WERI-Rb-1 (cell line): ENCODE data around the gene NRAP.

ENCODE experiments used
- DNase-seq: peaks from one replicate; pipeline ENCODE4 v3.0.0-alpha.2; 2020
- H3K27ac ChIP-seq: fragments of 250-450 bp; sonication (Bioruptor Pico); 2 replicates; pipeline ENCODE4 v1.5.1; 2020; ENCODE audit warnings: mild to moderate bottlenecking, moderate library complexity
- H3K27me3 ChIP-seq: fragments of 250-450 bp; sonication (Bioruptor Pico); 2 replicates; pipeline ENCODE4 v1.5.1; 2021; ENCODE audit warnings: mild to moderate bottlenecking, low read depth, moderate library complexity; ENCODE audit not compliant: insufficient read depth, severe bottlenecking
- H3K36me3 ChIP-seq: fragments of 250-450 bp; sonication (Bioruptor Pico); 2 replicates; pipeline ENCODE4 v1.5.1; 2020; ENCODE audit warnings: mild to moderate bottlenecking, moderate library complexity
- H3K4me3 ChIP-seq: 2 replicates; pipeline ENCODE4 v1.5.1; 2011; ENCODE audit warnings: low read depth, mild to moderate bottlenecking, control low read depth, low read length
- H3K9me3 ChIP-seq: fragments of 250-450 bp; sonication (Bioruptor Pico); 2 replicates; pipeline ENCODE4 v1.5.1; 2021; ENCODE audit warnings: mild to moderate bottlenecking, moderate library complexity; ENCODE audit not compliant: severe bottlenecking
- TF ChIP-seq, protein P1 (sequence below): IDR thresholded peaks from 2 replicates; pipeline ENCODE4 v1.5.1; 2011; ENCODE audit warnings: low read depth, mild to moderate bottlenecking, control low read depth, inconsistent platforms, low read length

The NRAP gene

DNA sequence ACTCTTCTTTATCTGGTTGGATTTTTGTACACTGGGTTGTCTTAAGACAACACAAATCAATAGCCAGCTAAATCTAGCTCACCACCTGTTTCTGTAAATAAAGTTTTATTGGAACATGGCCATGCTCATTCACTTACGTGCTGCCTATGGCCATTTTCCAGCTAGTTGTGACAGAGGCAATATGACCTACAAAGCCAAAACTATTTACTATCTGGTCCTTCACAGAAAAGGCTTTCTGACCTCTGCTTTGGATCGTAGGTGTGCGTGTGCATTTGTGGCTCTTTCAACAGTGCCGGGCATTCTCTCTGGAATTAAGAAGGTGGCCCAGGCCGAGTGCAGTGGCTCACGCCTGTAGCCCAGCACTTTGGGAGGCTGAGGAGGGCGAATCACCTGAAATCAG, 45.5 kb downstream of the NRAP start:
- TF ChIP-seq, protein P1, sequence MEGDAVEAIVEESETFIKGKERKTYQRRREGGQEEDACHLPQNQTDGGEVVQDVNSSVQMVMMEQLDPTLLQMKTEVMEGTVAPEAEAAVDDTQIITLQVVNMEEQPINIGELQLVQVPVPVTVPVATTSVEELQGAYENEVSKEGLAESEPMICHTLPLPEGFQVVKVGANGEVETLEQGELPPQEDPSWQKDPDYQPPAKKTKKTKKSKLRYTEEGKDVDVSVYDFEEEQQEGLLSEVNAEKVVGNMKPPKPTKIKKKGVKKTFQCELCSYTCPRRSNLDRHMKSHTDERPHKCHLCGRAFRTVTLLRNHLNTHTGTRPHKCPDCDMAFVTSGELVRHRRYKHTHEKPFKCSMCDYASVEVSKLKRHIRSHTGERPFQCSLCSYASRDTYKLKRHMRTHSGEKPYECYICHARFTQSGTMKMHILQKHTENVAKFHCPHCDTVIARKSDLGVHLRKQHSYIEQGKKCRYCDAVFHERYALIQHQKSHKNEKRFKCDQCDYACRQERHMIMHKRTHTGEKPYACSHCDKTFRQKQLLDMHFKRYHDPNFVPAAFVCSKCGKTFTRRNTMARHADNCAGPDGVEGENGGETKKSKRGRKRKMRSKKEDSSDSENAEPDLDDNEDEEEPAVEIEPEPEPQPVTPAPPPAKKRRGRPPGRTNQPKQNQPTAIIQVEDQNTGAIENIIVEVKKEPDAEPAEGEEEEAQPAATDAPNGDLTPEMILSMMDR = no peak
- no peaks in the 10 kb centered on the region for H3K36me3 ChIP-seq
- H3K4me3 ChIP-seq = no peak overlapping the region
- no peaks in the 10 kb centered on the region for H3K9me3 ChIP-seq
- no peak for DNase-seq
- no peak overlapping the region for H3K27ac ChIP-seq
- no peaks in the 10 kb centered on the region for H3K27me3 ChIP-seq

DNA sequence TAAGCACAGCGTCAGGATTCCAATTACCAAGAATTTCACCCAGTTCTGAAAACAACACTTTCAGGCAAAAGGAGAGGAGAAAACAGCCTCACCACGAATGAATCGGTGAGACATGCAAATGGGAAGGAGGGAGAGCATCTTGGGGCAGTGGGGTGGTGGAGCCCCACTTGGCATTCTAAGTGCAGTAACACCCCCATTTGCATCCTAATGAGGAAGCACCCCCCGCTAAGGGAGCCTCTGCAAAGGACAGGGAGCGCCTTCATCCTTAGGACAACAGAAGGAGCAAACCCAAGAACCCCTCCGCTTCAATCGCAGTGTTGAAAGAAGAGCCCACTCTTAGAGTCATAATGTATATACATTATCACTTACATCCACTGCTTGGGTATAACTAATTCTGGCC, 46.8 kb downstream of the NRAP start:
- Histone ChIP-seq H3K36me3 (no peaks in the 10 kb centered on the region), H3K27me3 (no peaks in the 10 kb centered on the region), H3K9me3 (no peaks in the 10 kb centered on the region), H3K4me3 (no peak overlapping the region), H3K27ac (no peak overlapping the region)
- DNase-seq = no peak
- TF ChIP-seq, protein P1 = no peak

DNA sequence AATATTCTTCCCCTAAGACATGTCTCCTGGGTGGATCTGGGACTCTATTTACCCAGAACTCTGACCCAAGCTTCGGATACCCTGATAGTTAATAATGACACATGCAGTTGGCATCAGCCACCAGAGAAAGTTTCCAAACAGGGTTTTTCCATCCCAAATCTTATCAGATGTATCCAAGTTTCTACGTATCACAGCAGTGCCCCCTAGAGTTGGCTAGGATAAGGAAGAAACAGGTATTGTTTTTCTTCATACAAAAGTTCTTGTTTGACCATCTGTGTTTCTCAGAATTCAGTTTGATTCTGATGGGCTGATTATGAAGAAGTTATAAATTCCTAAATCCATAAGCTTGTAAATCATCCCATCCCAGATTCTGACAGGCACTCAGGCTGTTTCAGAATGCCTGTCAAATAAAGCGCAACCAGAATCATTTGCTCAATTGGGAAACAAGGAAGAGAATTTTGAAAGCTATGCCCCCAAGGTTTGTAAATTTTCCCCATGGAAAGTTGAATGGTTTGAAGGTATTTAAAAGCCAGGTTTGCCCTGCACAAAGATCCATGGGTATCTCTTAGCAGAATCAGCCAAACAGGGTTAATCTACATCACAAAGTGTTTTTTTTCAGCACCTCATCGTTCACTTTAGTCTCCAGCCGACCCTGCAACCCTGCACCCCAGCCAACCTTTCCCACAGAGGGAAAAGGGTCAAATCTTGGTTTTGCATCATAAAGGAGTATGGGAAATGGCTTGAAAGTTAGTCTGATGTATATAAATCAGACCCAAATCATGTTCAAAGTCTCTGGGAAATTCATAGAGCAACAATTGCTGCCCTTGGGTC, 47.4 kb downstream of the NRAP start:
- no peaks in the 10 kb centered on the region for H3K27me3 ChIP-seq

DNA sequence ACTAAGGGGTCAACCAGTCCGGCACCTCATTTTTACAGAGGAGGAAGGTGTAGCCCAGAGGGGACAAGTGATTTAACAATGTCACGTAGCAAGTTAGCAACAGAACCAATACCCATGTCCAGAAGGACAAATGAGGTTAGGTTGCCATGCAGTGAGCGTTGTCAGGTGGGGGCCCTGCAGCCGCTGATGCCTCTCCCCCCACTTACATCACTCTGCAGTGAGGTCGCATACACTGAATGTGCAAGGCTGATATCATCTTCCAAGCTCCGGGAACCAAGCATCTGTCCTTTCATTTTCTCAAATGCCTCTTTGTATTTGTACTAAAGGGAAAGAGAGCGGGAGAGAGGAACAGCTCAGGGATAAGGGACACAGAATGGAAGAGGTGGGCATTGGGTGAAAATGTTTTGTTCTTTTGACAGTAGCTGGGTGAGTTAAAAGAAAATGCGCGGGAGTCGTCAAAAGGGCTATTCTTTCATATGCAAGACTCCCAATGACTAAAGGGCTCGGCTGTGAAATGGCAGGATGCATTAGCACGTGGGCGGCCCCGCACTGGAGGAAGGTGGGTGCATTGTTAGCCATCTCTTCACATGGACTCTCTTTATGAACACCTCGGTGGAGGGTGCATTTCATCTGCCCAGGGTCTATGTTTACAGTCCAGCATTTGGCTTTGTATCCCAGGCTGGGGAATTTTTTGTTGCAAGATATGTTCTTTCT, 49.7 kb downstream of the NRAP start:
- Histone ChIP-seq H3K27me3 (no peaks in the 10 kb centered on the region), H3K27ac (no peak overlapping the region), H3K36me3 (no peaks in the 10 kb centered on the region), H3K9me3 (no peaks in the 10 kb centered on the region), H3K4me3 (no peak overlapping the region)
- TF ChIP-seq, protein P1 = no peak
- DNase-seq = no peak

More for the DNA sequence above, 47.4 kb downstream of the NRAP start:
- Histone ChIP-seq H3K4me3 (no peak overlapping the region), H3K9me3 (no peaks in the 10 kb centered on the region), H3K36me3 (no peaks in the 10 kb centered on the region), H3K27ac (no peak overlapping the region)
- no peak for DNase-seq
- TF ChIP-seq, protein P1 = peak; percentile 38

DNA sequence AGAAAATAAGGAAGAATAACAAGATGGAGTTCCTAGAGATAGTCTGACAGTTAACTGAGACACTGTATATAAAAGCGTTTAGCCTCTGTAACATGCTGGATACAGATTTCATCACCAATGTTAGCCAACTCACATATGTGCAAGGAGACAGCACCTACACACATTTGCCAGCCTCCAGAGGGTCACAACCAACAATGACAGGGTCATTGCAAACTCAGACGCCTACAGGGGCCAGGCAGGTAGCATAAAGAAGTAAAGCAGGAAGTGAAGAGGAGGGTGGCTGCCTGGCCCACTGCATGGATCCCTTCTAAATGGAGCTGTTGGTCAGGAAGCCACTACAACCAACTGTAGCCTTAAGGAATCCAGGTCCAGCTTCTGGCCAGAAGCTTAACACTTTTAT, 50.4 kb downstream of the NRAP start:
- H3K27me3 ChIP-seq = no peaks in the 10 kb centered on the region
- H3K9me3 ChIP-seq = no peaks in the 10 kb centered on the region

More for the DNA sequence above, 50.4 kb downstream of the NRAP start:
- H3K4me3 ChIP-seq = no peak overlapping the region
- no peak overlapping the region for H3K27ac ChIP-seq
- no peak for DNase-seq
- TF ChIP-seq, protein P1 = no peak
- no peaks in the 10 kb centered on the region for H3K36me3 ChIP-seq
